ENCODE data around the gene PDCD1LG2.

GRCh38 chr9:5579881-5580280 lies 69.5 kb downstream of the PDCD1LG2 start:
- no peak for TF ChIP-seq CTCF (IDR thresholded peaks at IDR 0.05; ENCODE audit: poor library complexity)
- TF ChIP-seq EZH2 (IDR thresholded peaks at IDR 0.05; ENCODE audit: borderline replicate concordance): no peak
- no peak for TF ChIP-seq EZH2phosphoT487 (IDR thresholded peaks at IDR 0.05; ENCODE audit: low read depth, severe bottlenecking, unreplicated experiment)

Measured in hepatocyte (in vitro differentiated cells).